ENCODE results near the gene CBX1. TPM values are rescaled to one million over a fixed set of nuclear protein-coding genes. Genes with fewer than 3 reads are reported as not detected.

Gene CBX1
- total and polyA plus RNA-seq, 2 of the 13 experiments (the other 11 are each of a cell fraction or from before 2014, with no cell fraction given): 17.8 to 108 TPM

DNA sequence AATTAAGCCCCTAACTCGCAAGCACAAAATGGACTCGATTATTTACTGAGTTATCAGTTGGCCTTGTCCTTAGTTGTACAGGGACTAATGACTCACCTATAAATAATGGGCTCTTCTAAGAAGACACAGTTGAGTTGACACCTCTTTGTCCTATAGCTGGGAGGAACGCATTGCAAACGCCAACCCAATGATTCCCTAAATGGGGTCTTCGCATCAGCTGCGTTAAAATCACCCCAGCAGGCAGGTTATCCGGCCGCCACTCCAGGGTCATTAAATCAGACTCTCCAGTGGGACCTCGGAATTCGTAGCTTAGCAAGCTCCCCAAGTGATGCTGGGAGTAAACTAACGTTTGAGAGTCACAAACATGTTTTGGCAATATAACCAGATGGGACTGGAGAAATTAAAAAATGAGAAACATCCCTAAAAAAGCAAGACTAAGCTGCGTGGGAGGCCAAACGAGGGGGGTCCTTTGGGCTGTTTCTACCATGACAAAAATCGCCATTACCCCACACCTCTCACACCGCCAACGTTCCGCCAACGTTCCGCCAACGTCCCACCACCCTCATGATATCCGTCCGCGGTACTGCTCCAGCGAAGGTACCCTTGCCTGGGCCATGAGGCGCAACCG is 54.1 kb downstream of the CBX1 start:
- H3K4me1 ChIP-seq (ENCODE audit: insufficient read depth, low read length): peaks cover 56% of the 10 kb centered on the region
- no TSS peak for BruUV-seq (replicated peaks)
- no peak for ATAC-seq
- H3K36me3 ChIP-seq (replicated peaks in 1 of 2; ENCODE audit: control insufficient read depth in 1 of 2, insufficient read depth in 2 of 2, low read length in 2 of 2): peaks cover 2 to 17% of the 10 kb centered on the region in 2 experiments
- WGBS (ENCODE audit: low lambda C conversion rate): 96% methylated on average over 26 of the region's 26 CpGs
- H3K9me3 ChIP-seq (ENCODE audit: low read length): no peaks in the 10 kb centered on the region
- no peak for FAIRE-seq
- H3K4me3 ChIP-seq (replicated peaks in 1 of 3; ENCODE audit: insufficient read depth in 1 of 3, low read depth in 2 of 3, low read length in 3 of 3): peak overlapping the region in 2 of 3 experiments; percentile 41 to 85; a peak in 4 of 6 replicates
- H2AFZ ChIP-seq (ENCODE audit: low read length): no peak overlapping the region
- CTCF ChIA-PET (ENCODE audit: low intra/inter-chr PET ratio, low total read pairs): no interaction called here
- in situ Hi-C loops (cut with HindIII; ENCODE audit: extremely low pct_ligation_motif_present, low pct_unique_long_range_greater_than_20kb): no loop called here
- DNase-seq (ENCODE audit: low spot score): no peak
- peak overlapping the region; percentile 48 for H3K27ac ChIP-seq (ENCODE audit: extremely low read length, insufficient read depth, low read length)
- H3K4me2 ChIP-seq (ENCODE audit: low read depth, low read length): peak overlapping the region; percentile 69
- H3K9ac ChIP-seq (ENCODE audit: insufficient read depth, low read depth, low read length): peak overlapping the region; percentile 28
- H3K79me2 ChIP-seq (ENCODE audit: insufficient read depth, low read length): peaks cover 33% of the 10 kb centered on the region
- POLR2A ChIA-PET: interaction anchor here (1.4 to 2.7 kb wide), 9 partner anchors 10 to 106 kb away, joined by 3 to 35 read pairs (median 14); partner anchors contain the start of genes PNPO and SNX11
- peaks cover 0 to 2% of the 10 kb centered on the region in 2 experiments; a peak in 3 of 5 replicates for H3K27me3 ChIP-seq (ENCODE audit: control insufficient read depth in 1 of 2, insufficient read depth in 2 of 2, low read length in 2 of 2)
- intact Hi-C loops (cut with micrococcal nuclease; ENCODE audit: unreplicated experiment): no loop called here
- H4K20me1 ChIP-seq (ENCODE audit: insufficient read depth, low read length): peaks cover 18% of the 10 kb centered on the region
- TF ChIP-seq ZNF839 (CRISPR knock-in tag; IDR thresholded peaks at IDR 0.05; ENCODE audit: borderline replicate concordance): no peak
- TF ChIP-seq TCF7 (IDR thresholded peaks at IDR 0.05; ENCODE audit: low read depth): no peak
- no peak for TF ChIP-seq CBX2 (IDR thresholded peaks at IDR 0.05; ENCODE audit: low read depth, low read length)
- TF ChIP-seq CBX2 (CRISPR knock-in tag; IDR thresholded peaks at IDR 0.05; ENCODE audit: low read depth): peak; percentile 25; the same call in 1 of the 2 replicates
- TF ChIP-seq, protein P1, sequence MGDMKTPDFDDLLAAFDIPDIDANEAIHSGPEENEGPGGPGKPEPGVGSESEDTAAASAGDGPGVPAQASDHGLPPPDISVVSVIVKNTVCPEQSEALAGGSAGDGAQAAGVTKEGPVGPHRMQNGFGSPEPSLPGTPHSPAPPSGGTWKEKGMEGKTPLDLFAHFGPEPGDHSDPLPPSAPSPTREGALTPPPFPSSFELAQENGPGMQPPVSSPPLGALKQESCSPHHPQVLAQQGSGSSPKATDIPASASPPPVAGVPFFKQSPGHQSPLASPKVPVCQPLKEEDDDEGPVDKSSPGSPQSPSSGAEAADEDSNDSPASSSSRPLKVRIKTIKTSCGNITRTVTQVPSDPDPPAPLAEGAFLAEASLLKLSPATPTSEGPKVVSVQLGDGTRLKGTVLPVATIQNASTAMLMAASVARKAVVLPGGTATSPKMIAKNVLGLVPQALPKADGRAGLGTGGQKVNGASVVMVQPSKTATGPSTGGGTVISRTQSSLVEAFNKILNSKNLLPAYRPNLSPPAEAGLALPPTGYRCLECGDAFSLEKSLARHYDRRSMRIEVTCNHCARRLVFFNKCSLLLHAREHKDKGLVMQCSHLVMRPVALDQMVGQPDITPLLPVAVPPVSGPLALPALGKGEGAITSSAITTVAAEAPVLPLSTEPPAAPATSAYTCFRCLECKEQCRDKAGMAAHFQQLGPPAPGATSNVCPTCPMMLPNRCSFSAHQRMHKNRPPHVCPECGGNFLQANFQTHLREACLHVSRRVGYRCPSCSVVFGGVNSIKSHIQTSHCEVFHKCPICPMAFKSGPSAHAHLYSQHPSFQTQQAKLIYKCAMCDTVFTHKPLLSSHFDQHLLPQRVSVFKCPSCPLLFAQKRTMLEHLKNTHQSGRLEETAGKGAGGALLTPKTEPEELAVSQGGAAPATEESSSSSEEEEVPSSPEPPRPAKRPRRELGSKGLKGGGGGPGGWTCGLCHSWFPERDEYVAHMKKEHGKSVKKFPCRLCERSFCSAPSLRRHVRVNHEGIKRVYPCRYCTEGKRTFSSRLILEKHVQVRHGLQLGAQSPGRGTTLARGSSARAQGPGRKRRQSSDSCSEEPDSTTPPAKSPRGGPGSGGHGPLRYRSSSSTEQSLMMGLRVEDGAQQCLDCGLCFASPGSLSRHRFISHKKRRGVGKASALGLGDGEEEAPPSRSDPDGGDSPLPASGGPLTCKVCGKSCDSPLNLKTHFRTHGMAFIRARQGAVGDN (CRISPR knock-in tag; IDR thresholded peaks at IDR 0.05): no peak
- TF ChIP-seq, protein P2, sequence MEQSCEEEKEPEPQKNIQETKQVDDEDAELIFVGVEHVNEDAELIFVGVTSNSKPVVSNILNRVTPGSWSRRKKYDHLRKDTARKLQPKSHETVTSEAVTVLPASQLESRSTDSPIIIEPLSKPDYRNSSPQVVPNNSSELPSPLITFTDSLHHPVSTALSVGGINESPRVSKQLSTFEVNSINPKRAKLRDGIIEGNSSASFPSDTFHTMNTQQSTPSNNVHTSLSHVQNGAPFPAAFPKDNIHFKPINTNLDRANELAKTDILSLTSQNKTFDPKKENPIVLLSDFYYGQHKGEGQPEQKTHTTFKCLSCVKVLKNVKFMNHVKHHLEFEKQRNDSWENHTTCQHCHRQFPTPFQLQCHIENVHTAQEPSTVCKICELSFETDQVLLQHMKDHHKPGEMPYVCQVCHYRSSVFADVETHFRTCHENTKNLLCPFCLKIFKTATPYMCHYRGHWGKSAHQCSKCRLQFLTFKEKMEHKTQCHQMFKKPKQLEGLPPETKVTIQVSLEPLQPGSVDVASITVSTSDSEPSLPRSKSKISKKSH (CRISPR knock-in tag; IDR thresholded peaks at IDR 0.05; ENCODE audit: borderline replicate concordance): no peak
- TF ChIP-seq, protein P3, sequence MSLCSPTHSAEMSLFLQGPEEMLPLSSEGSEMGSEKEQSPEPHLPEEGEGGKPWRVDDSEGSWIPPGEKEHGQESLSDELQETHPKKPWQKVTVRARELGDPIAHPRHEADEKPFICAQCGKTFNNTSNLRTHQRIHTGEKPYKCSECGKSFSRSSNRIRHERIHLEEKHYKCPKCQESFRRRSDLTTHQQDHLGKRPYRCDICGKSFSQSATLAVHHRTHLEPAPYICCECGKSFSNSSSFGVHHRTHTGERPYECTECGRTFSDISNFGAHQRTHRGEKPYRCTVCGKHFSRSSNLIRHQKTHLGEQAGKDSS (CRISPR knock-in tag; IDR thresholded peaks at IDR 0.05; ENCODE audit: borderline replicate concordance, low read depth): no peak
- no peak for TF ChIP-seq NFYC (CRISPR knock-in tag; IDR thresholded peaks at IDR 0.05)
- TF ChIP-seq, protein P4, sequence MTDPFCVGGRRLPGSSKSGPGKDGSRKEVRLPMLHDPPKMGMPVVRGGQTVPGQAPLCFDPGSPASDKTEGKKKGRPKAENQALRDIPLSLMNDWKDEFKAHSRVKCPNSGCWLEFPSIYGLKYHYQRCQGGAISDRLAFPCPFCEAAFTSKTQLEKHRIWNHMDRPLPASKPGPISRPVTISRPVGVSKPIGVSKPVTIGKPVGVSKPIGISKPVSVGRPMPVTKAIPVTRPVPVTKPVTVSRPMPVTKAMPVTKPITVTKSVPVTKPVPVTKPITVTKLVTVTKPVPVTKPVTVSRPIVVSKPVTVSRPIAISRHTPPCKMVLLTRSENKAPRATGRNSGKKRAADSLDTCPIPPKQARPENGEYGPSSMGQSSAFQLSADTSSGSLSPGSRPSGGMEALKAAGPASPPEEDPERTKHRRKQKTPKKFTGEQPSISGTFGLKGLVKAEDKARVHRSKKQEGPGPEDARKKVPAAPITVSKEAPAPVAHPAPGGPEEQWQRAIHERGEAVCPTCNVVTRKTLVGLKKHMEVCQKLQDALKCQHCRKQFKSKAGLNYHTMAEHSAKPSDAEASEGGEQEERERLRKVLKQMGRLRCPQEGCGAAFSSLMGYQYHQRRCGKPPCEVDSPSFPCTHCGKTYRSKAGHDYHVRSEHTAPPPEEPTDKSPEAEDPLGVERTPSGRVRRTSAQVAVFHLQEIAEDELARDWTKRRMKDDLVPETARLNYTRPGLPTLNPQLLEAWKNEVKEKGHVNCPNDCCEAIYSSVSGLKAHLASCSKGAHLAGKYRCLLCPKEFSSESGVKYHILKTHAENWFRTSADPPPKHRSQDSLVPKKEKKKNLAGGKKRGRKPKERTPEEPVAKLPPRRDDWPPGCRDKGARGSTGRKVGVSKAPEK (CRISPR knock-in tag; IDR thresholded peaks at IDR 0.05; ENCODE audit: borderline replicate concordance): no peak
- TF ChIP-seq ZNF761 (CRISPR knock-in tag; conservative IDR thresholded peaks at IDR 0.05): no peak
- TF ChIP-seq ZNF337 (CRISPR knock-in tag; IDR thresholded peaks at IDR 0.05; ENCODE audit: borderline replicate concordance, low read depth): no peak
- TF ChIP-seq NCOA1 (CRISPR knock-in tag; IDR thresholded peaks at IDR 0.05): 0 out of 2 replicates have a peak, but pooled peaks have one; percentile 20
- peak; percentile 48; the same call in 1 of the 2 replicates for TF ChIP-seq FOXC1 (CRISPR knock-in tag; IDR thresholded peaks at IDR 0.05; ENCODE audit: borderline replicate concordance)
- TF ChIP-seq ZNF737 (CRISPR knock-in tag; IDR thresholded peaks at IDR 0.05; ENCODE audit: borderline replicate concordance): no peak
